Vagina (tissue), 2 donors: Measurements from ENCODE around the gene FSIP1. TPM values are rescaled to one million over a fixed set of nuclear protein-coding genes. Genes with fewer than 3 reads are reported as not detected.

Experiments
- DNase-seq, 2 donors: peaks; one replicate each; pipeline ENCODE4 v3.0.0-alpha.2; 2017; ENCODE audit errors: extremely low spot score in 2 of 2
- H3K27ac ChIP-seq: fragments of 200-600 bp; sonication (generic); one replicate; pipeline ENCODE4 v1.5.1; 2019
- H3K27me3 ChIP-seq: fragments of 200-600 bp; sonication (generic); one replicate; pipeline ENCODE4 v1.5.1; 2019
- H3K36me3 ChIP-seq, 2 donors: fragments of 200-600 bp; sonication (generic); one replicate each; pipeline ENCODE4 v1.5.1; 2017 to 2019
- H3K4me1 ChIP-seq: fragments of 200-600 bp; sonication (generic); one replicate; pipeline ENCODE4 v1.5.1; 2019
- H3K4me3 ChIP-seq, 2 donors: fragments of 200-600 bp; sonication (generic); 1 replicate in 1 of 2; 2 replicates in 1 of 2; pipeline ENCODE4 v1.5.1; 2016 to 2019
- H3K9me3 ChIP-seq: fragments of 200-600 bp; sonication (generic); one replicate; pipeline ENCODE4 v1.5.1; 2019
- CTCF ChIP-seq, 3 experiments: fragments of 450-650 bp in 2 of 3; fragments of 200-600 bp in 1 of 3; sonication (generic) in 1 of 3; IDR thresholded peaks; one replicate each; pipeline ENCODE4 v1.5.1; 2017 to 2019; ENCODE audit warnings: antibody characterized with exemption in 3 of 3, mild to moderate bottlenecking in 2 of 3, moderate library complexity in 2 of 3
- POLR2A ChIP-seq, 2 donors: fragments of 450-650 bp; IDR thresholded peaks; one replicate each; pipeline ENCODE4 v1.6.1; 2017; ENCODE audit warnings: antibody characterized with exemption in 2 of 2, mild to moderate bottlenecking in 2 of 2, moderate library complexity in 2 of 2
- POLR2AphosphoS5 ChIP-seq, 2 donors: sonication (generic); formaldehyde crosslinking; IDR thresholded peaks; one replicate each; pipeline ENCODE4 v1.9.0; 2017; ENCODE audit warnings: antibody characterized with exemption in 2 of 2, mild to moderate bottlenecking in 2 of 2, low read depth in 1 of 2; ENCODE audit not compliant: insufficient read depth in 1 of 2
- intact Hi-C: fragments of 100-400 bp; cut with DNase I; formaldehyde crosslinking; loops from one replicate; pipeline ENCODE4 v1.15.1; 2023
- total RNA-seq: library from RNA; depleted of rRNA; stranded (reverse); fragments of >200 nt; gene quantifications from one replicate; pipeline ENCODE4 v1.2.3, GENCODE V29; 2016

Gene FSIP1
- total RNA-seq, 1 donor from 2014 or later: 0.98 TPM

- no peak overlapping the region for H3K27ac ChIP-seq
- DNase-seq: no peak
- H3K36me3 ChIP-seq: no peaks in the 10 kb centered on the region
- H3K4me1 ChIP-seq: no peaks in the 10 kb centered on the region
- intact Hi-C loops: no loop called here
- no peak overlapping the region for H3K4me3 ChIP-seq
- H3K27me3 ChIP-seq: no peaks in the 10 kb centered on the region
- TF ChIP-seq CTCF (IDR thresholded peaks at IDR 0.05) (no peak), POLR2AphosphoS5 (IDR thresholded peaks at IDR 0.05; ENCODE audit: insufficient read depth in 1 of 2, low read depth in 1 of 2) (no peak), POLR2A (IDR thresholded peaks at IDR 0.05) (no peak)
- no peaks in the 10 kb centered on the region for H3K9me3 ChIP-seq
Measured at GRCh38 chr15:39699516-39700374, 82.9 kb downstream of the FSIP1 start.

GRCh38 chr15:39698444-39699390 lies 83.9 kb downstream of the FSIP1 start:
- H3K4me3 ChIP-seq: no peak overlapping the region
- no peaks in the 10 kb centered on the region for H3K9me3 ChIP-seq
- no peak overlapping the region for H3K27ac ChIP-seq
- no peaks in the 10 kb centered on the region for H3K4me1 ChIP-seq
- DNase-seq: no peak
- no peaks in the 10 kb centered on the region for H3K36me3 ChIP-seq
- H3K27me3 ChIP-seq: no peaks in the 10 kb centered on the region
- intact Hi-C loops: no loop called here
- TF ChIP-seq POLR2A (IDR thresholded peaks at IDR 0.05) (no peak), POLR2AphosphoS5 (IDR thresholded peaks at IDR 0.05; ENCODE audit: insufficient read depth in 1 of 2, low read depth in 1 of 2) (no peak), CTCF (IDR thresholded peaks at IDR 0.05) (no peak)

- Histone ChIP-seq H3K27me3 (no peaks in the 10 kb centered on the region), H3K36me3 (no peaks in the 10 kb centered on the region), H3K9me3 (no peaks in the 10 kb centered on the region), H3K27ac (no peak overlapping the region), H3K4me3 (no peak overlapping the region), H3K4me1 (peaks cover 5% of the 10 kb centered on the region)
- TF ChIP-seq POLR2A (IDR thresholded peaks at IDR 0.05) (no peak), POLR2AphosphoS5 (IDR thresholded peaks at IDR 0.05; ENCODE audit: insufficient read depth in 1 of 2, low read depth in 1 of 2) (no peak), CTCF (IDR thresholded peaks at IDR 0.05) (no peak)
- no peak for DNase-seq
- intact Hi-C loops: no loop called here
Measured at GRCh38 chr15:39697509-39697908, 85.1 kb downstream of the FSIP1 start.

GRCh38 chr15:39695793-39696192 lies 86.8 kb downstream of the FSIP1 start:
- no peak overlapping the region for H3K27ac ChIP-seq
- H3K9me3 ChIP-seq: no peaks in the 10 kb centered on the region
- no peaks in the 10 kb centered on the region for H3K27me3 ChIP-seq
- no peak overlapping the region for H3K4me3 ChIP-seq
- no peaks in the 10 kb centered on the region for H3K36me3 ChIP-seq
- intact Hi-C loops: no loop called here
- DNase-seq: no peak
- peaks cover 6% of the 10 kb centered on the region for H3K4me1 ChIP-seq
- TF ChIP-seq POLR2AphosphoS5 (IDR thresholded peaks at IDR 0.05; ENCODE audit: insufficient read depth in 1 of 2, low read depth in 1 of 2) (no peak), POLR2A (IDR thresholded peaks at IDR 0.05) (no peak), CTCF (IDR thresholded peaks at IDR 0.05) (no peak)
